HL-60 (cell line): Measurements from ENCODE around the gene TEAD4.
A peak's percentile ranks its signal among the peaks of the same experiment; 100 is the strongest.

Source experiments
- DNase-seq, 2 experiments: peaks; one replicate each; pipeline ENCODE4 v3.0.0-alpha.2; 2010 to 2020; ENCODE audit warnings: low read depth in 1 of 2, low spot score in 1 of 2
- H3K27ac ChIP-seq: fragments of 250-450 bp; sonication (Bioruptor Pico); replicated peaks from 2 replicates; pipeline ENCODE4 v1.5.1; 2020; ENCODE audit warnings: mild to moderate bottlenecking, moderate library complexity
- H3K27me3 ChIP-seq: fragments of 250-450 bp; sonication (Bioruptor Pico); 2 replicates; pipeline ENCODE4 v1.5.1; 2021; ENCODE audit warnings: mild to moderate bottlenecking, moderate library complexity; ENCODE audit not compliant: insufficient read depth, poor library complexity, severe bottlenecking
- H3K4me3 ChIP-seq: replicated peaks from 2 replicates; pipeline ENCODE4 v1.5.1; 2011; ENCODE audit warnings: mild to moderate bottlenecking, control low read depth, low read length; ENCODE audit not compliant: insufficient read depth
- GABPA ChIP-seq: IDR thresholded peaks from 2 replicates; pipeline ENCODE4 v1.6.1; 2012; ENCODE audit warnings: low read depth
- POLR2AphosphoS5 ChIP-seq: IDR thresholded peaks from 2 replicates; pipeline ENCODE4 v1.6.1; 2012; ENCODE audit warnings: low read depth
- SPI1 ChIP-seq: IDR thresholded peaks from 2 replicates; pipeline ENCODE4 v1.6.1; 2012; ENCODE audit warnings: low read depth, mild to moderate bottlenecking, borderline replicate concordance
- TF ChIP-seq, protein P1 (sequence below): IDR thresholded peaks from 2 replicates; pipeline ENCODE4 v1.6.1; 2012; ENCODE audit warnings: low read depth; ENCODE audit not compliant: insufficient replicate concordance
- TF ChIP-seq, protein P2 (sequence below): IDR thresholded peaks from one replicate; pipeline ENCODE4 v1.5.1; 2011; ENCODE audit warnings: low read length, control low read depth, inconsistent platforms; ENCODE audit not compliant: insufficient read depth

Gene TEAD4

DNA sequence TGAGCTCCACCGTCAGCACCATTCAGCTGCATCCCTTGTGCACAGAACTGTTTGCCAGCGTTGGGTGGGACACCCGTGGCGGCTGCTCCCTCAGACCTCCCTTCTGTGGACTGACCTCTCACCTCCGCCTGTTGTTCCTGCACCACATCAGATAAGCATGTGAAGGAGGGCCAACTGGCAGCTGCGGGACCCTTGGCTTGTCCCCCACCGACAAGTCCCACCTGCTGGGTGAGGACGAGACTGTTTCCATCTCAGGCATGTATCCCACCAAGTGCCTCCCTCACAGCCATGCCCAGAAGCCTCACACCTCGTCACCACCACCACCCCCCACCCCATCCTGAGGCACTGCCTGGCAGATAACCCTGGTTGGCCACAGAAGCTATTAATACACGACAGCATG lies 18.6 kb upstream of the TEAD4 start:
- TF ChIP-seq POLR2AphosphoS5 (no peak), SPI1 (no peak), GABPA (no peak)
- TF ChIP-seq, protein P1, sequence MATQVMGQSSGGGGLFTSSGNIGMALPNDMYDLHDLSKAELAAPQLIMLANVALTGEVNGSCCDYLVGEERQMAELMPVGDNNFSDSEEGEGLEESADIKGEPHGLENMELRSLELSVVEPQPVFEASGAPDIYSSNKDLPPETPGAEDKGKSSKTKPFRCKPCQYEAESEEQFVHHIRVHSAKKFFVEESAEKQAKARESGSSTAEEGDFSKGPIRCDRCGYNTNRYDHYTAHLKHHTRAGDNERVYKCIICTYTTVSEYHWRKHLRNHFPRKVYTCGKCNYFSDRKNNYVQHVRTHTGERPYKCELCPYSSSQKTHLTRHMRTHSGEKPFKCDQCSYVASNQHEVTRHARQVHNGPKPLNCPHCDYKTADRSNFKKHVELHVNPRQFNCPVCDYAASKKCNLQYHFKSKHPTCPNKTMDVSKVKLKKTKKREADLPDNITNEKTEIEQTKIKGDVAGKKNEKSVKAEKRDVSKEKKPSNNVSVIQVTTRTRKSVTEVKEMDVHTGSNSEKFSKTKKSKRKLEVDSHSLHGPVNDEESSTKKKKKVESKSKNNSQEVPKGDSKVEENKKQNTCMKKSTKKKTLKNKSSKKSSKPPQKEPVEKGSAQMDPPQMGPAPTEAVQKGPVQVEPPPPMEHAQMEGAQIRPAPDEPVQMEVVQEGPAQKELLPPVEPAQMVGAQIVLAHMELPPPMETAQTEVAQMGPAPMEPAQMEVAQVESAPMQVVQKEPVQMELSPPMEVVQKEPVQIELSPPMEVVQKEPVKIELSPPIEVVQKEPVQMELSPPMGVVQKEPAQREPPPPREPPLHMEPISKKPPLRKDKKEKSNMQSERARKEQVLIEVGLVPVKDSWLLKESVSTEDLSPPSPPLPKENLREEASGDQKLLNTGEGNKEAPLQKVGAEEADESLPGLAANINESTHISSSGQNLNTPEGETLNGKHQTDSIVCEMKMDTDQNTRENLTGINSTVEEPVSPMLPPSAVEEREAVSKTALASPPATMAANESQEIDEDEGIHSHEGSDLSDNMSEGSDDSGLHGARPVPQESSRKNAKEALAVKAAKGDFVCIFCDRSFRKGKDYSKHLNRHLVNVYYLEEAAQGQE, result no peak
- TF ChIP-seq, protein P2, sequence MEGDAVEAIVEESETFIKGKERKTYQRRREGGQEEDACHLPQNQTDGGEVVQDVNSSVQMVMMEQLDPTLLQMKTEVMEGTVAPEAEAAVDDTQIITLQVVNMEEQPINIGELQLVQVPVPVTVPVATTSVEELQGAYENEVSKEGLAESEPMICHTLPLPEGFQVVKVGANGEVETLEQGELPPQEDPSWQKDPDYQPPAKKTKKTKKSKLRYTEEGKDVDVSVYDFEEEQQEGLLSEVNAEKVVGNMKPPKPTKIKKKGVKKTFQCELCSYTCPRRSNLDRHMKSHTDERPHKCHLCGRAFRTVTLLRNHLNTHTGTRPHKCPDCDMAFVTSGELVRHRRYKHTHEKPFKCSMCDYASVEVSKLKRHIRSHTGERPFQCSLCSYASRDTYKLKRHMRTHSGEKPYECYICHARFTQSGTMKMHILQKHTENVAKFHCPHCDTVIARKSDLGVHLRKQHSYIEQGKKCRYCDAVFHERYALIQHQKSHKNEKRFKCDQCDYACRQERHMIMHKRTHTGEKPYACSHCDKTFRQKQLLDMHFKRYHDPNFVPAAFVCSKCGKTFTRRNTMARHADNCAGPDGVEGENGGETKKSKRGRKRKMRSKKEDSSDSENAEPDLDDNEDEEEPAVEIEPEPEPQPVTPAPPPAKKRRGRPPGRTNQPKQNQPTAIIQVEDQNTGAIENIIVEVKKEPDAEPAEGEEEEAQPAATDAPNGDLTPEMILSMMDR, result no peak
- Histone ChIP-seq H3K27ac (no peak overlapping the region), H3K27me3 (no peaks in the 10 kb centered on the region), H3K4me3 (no peak overlapping the region)
- DNase-seq, result no peak

- TF ChIP-seq SPI1, result no peak
- TF ChIP-seq, protein P1, result no peak
- TF ChIP-seq, protein P2, result no peak
- no peak for TF ChIP-seq GABPA
- no peak overlapping the region for H3K27ac ChIP-seq
- no peak overlapping the region for H3K4me3 ChIP-seq
- H3K27me3 ChIP-seq, result no peaks in the 10 kb centered on the region
- DNase-seq, result no peak
Measured at GRCh38 chr12:2941524-2941923, 17.7 kb upstream of the TEAD4 start.

DNA sequence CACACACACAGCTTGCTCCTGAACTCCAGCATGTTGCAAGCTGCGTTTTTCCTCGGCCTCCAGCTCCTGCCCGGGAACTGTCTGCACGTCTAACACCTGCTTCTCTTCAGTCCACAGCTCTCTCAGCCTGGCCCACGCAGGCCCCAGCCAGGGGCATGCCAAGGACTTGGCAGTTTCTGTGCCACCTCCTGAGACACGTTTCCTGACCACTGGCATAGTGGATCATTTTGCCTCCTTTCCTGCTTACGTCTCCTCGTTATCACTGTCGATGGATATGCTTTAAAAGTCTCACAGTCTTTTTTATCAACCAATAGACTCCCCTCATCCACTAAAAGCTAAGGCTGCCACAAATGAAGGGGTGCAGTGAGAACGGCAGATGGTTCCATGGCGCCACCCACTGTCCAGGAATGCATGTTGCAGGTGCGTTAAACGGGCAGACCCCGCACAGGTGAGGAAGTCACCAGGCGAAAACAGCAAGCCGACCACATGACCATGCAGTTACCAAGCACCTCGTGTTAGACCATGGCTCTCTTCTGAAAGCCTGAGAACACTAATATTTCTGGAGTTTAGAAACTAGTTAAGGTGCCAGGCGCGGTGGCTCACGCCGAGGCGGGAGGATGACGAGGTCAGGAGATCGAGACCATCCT lies 14.7 kb upstream of the TEAD4 start:
- TF ChIP-seq, protein P2, result peak; percentile 28
- TF ChIP-seq SPI1, result peak; percentile 38; the same call in 1 of the 2 replicates
- TF ChIP-seq, protein P1, result no peak
- Histone ChIP-seq H3K4me3 (no peak overlapping the region), H3K27ac (no peak overlapping the region), H3K27me3 (no peaks in the 10 kb centered on the region)
- DNase-seq, result peak in 1 of 2 experiments; percentile 25
